H9 (cell line): ENCODE results near the gene SAMMSON. TPM values are rescaled to one million over a fixed set of nuclear protein-coding genes. Genes with fewer than 3 reads are reported as not detected.

Source experiments
- DNase-seq: peaks from one replicate; pipeline ENCODE4 v3.0.0-alpha.2; 2017
- H2AFZ ChIP-seq: one replicate; pipeline ENCODE4 v1.6.1; 2013; ENCODE audit warnings: mild to moderate bottlenecking, low read length, control low read depth, moderate library complexity
- H2AK5ac ChIP-seq: 2 replicates; pipeline ENCODE4 v1.6.1; 2013; ENCODE audit warnings: low read length, control low read depth, mixed read lengths; ENCODE audit not compliant: insufficient read length
- H2BK120ac ChIP-seq: one replicate; pipeline ENCODE4 v1.6.1; 2013; ENCODE audit warnings: low read depth, mild to moderate bottlenecking, low read length, control low read depth, inconsistent platforms; ENCODE audit not compliant: poor library complexity, severe bottlenecking
- H2BK12ac ChIP-seq: 2 replicates; pipeline ENCODE4 v1.6.1; 2013; ENCODE audit warnings: low read length, control low read depth, mixed read lengths, low read depth; ENCODE audit not compliant: insufficient read length
- H2BK15ac ChIP-seq: 2 replicates; pipeline ENCODE4 v1.6.1; 2013; ENCODE audit warnings: low read depth, low read length, control low read depth
- H2BK20ac ChIP-seq: one replicate; pipeline ENCODE4 v1.6.1; 2013; ENCODE audit warnings: low read depth, mild to moderate bottlenecking, low read length, control low read depth, inconsistent platforms; ENCODE audit not compliant: poor library complexity, severe bottlenecking
- H2BK5ac ChIP-seq: 2 replicates; pipeline ENCODE4 v1.6.1; 2013; ENCODE audit warnings: low read length, control low read depth, mixed read lengths; ENCODE audit not compliant: insufficient read length
- H3K14ac ChIP-seq: 2 replicates; pipeline ENCODE4 v1.6.1; 2013; ENCODE audit warnings: low read length, control low read depth; ENCODE audit not compliant: insufficient read depth
- H3K18ac ChIP-seq: 2 replicates; pipeline ENCODE4 v1.6.1; 2013; ENCODE audit warnings: low read depth, mild to moderate bottlenecking, mixed read lengths, low read length, control low read depth; ENCODE audit not compliant: insufficient read length
- H3K23ac ChIP-seq: 2 replicates; pipeline ENCODE4 v1.6.1; 2013; ENCODE audit warnings: low read length, control low read depth, mixed read lengths, low read depth; ENCODE audit not compliant: insufficient read length
- H3K23me2 ChIP-seq: 2 replicates; pipeline ENCODE4 v1.6.1; 2013; ENCODE audit warnings: low read depth, mild to moderate bottlenecking, mixed read lengths, low read length, control low read depth; ENCODE audit not compliant: insufficient read length, poor library complexity, severe bottlenecking
- H3K27ac ChIP-seq: 2 replicates; pipeline ENCODE4 v1.5.1; 2013; ENCODE audit warnings: low read length, control low read depth, mixed read lengths, low read depth; ENCODE audit not compliant: insufficient read length
- H3K27me3 ChIP-seq: 2 replicates; pipeline ENCODE4 v1.6.1; 2013; ENCODE audit warnings: low read length, control low read depth, inconsistent platforms; ENCODE audit not compliant: insufficient read depth
- H3K4ac ChIP-seq: 2 replicates; pipeline ENCODE4 v1.6.1; 2013; ENCODE audit warnings: low read depth, mild to moderate bottlenecking, control low read depth, inconsistent platforms, low read length, moderate library complexity
- H3K4me1 ChIP-seq: 2 replicates; pipeline ENCODE4 v1.6.1; 2013; ENCODE audit warnings: low read length, control low read depth, inconsistent platforms; ENCODE audit not compliant: insufficient read depth
- H3K4me2 ChIP-seq: 2 replicates; pipeline ENCODE4 v1.6.1; 2013; ENCODE audit warnings: low read length, control low read depth, mixed read lengths; ENCODE audit not compliant: insufficient read length, insufficient read depth
- H3K56ac ChIP-seq: 2 replicates; pipeline ENCODE4 v1.6.1; 2013; ENCODE audit warnings: low read depth, mild to moderate bottlenecking, mixed read lengths, low read length, control low read depth; ENCODE audit not compliant: insufficient read length
- H3K79me1 ChIP-seq: 2 replicates; pipeline ENCODE4 v1.6.1; 2013; ENCODE audit warnings: low read depth, mild to moderate bottlenecking, moderate library complexity, low read length, control low read depth, inconsistent platforms; ENCODE audit not compliant: insufficient read depth, poor library complexity, severe bottlenecking
- H3K79me2 ChIP-seq: 2 replicates; pipeline ENCODE4 v1.6.1; 2013; ENCODE audit warnings: low read length, control low read depth, inconsistent platforms; ENCODE audit not compliant: insufficient read depth
- H3K9ac ChIP-seq: 2 replicates; pipeline ENCODE4 v1.6.1; 2013; ENCODE audit warnings: low read length, control low read depth, mixed read lengths; ENCODE audit not compliant: insufficient read length; ENCODE audit errors: extremely low read depth
- H3K9me3 ChIP-seq: one replicate; pipeline ENCODE4 v1.6.1; 2013; ENCODE audit warnings: low read depth, low read length, inconsistent platforms; ENCODE audit not compliant: control insufficient read depth
- H3T11ph ChIP-seq: one replicate; pipeline ENCODE4 v1.6.1; 2013; ENCODE audit warnings: mild to moderate bottlenecking, low read length, control low read depth, inconsistent platforms
- H4K20me1 ChIP-seq: one replicate; pipeline ENCODE4 v1.6.1; 2013; ENCODE audit not compliant: control insufficient read depth, insufficient read length, insufficient read depth
- H4K5ac ChIP-seq: 2 replicates; pipeline ENCODE4 v1.6.1; 2013; ENCODE audit warnings: low read depth, mild to moderate bottlenecking, mixed read lengths, low read length, control low read depth; ENCODE audit not compliant: insufficient read length
- H4K8ac ChIP-seq: replicated peaks from 2 replicates; pipeline ENCODE4 v1.6.1; 2013; ENCODE audit warnings: low read length, control low read depth, mixed read lengths, low read depth; ENCODE audit not compliant: insufficient read length
- H4K91ac ChIP-seq: 2 replicates; pipeline ENCODE4 v1.6.1; 2013; ENCODE audit warnings: low read depth, mild to moderate bottlenecking, moderate library complexity, mixed read lengths, low read length, control low read depth; ENCODE audit not compliant: insufficient read length
- H3K27ac Mint-ChIP-seq, 3 experiments: 2 replicates in 2 of 3; 3 replicates in 1 of 3; pipeline ENCODE4 v1.8.0; 2020 to 2021; ENCODE audit warnings: mixed read lengths in 3 of 3, mild to moderate bottlenecking in 1 of 3, moderate library complexity in 1 of 3
- H3K27me3 Mint-ChIP-seq: 2 replicates; pipeline ENCODE4 v1.8.0; 2021; ENCODE audit warnings: low read depth, mild to moderate bottlenecking, moderate library complexity, mixed read lengths
- H3K36me3 Mint-ChIP-seq, 3 experiments: 2 replicates in 2 of 3; 3 replicates in 1 of 3; pipeline ENCODE4 v1.8.0; 2020 to 2021; ENCODE audit warnings: low read depth in 3 of 3, mixed read lengths in 3 of 3; ENCODE audit not compliant: insufficient read depth in 1 of 3
- H3K4me1 Mint-ChIP-seq, 2 experiments: 2 replicates each; pipeline ENCODE4 v1.8.0; 2020; ENCODE audit warnings: mixed read lengths in 2 of 2
- H3K4me3 Mint-ChIP-seq, 2 experiments: 2 replicates in 1 of 2; 3 replicates in 1 of 2; pipeline ENCODE4 v1.8.0; 2020 to 2021; ENCODE audit warnings: mild to moderate bottlenecking in 2 of 2, mixed read lengths in 2 of 2, moderate library complexity in 1 of 2
- H3K9me3 Mint-ChIP-seq, 2 experiments: 2 replicates in 1 of 2; 3 replicates in 1 of 2; pipeline ENCODE4 v1.8.0; 2020; ENCODE audit warnings: mild to moderate bottlenecking in 2 of 2, mixed read lengths in 2 of 2, moderate library complexity in 1 of 2
- CTCF ChIP-seq: fragments of 200-600 bp; sonication (generic); conservative IDR thresholded peaks from 3 replicates; pipeline ENCODE4 v1.8.0; 2021; ENCODE audit warnings: antibody characterized with exemption, mild to moderate bottlenecking
- WGBS: extraction: QIAGEN DNeasy Blood & Tissue Kit; methylation state at CpG from one replicate; pipeline ENCODE4 v1.1.7; 2013; ENCODE audit warnings: missing lambda C conversion rate, low lambda C conversion rate, mixed read lengths; ENCODE audit not compliant: insufficient read length; ENCODE audit errors: extremely low coverage; 5-methylcytosine and 5-hydroxymethylcytosine counted together
- total RNA-seq: library from RNA; stranded (reverse); gene quantifications from 2 replicates; pipeline ENCODE4 v1.2.1, GENCODE V29; 2021

The SAMMSON gene
- total RNA-seq, 1 experiment from 2014 or later = not detected

- Histone ChIP-seq H3K79me2 (no peaks in the 10 kb centered on the region), H2BK12ac (no peak overlapping the region), H3K9me3 (no peaks in the 10 kb centered on the region), H3K18ac (no peak overlapping the region), H2AK5ac (no peak overlapping the region), H2BK20ac (no peak overlapping the region), H3K4me2 (no peak overlapping the region), H2BK120ac (no peak overlapping the region), H3K4me1 (peaks cover 2% of the 10 kb centered on the region; the same call in 1 of the 2 replicates), H4K91ac (no peak overlapping the region), H3K27me3 (no peaks in the 10 kb centered on the region), H3T11ph (no peak overlapping the region), H4K8ac (no peak overlapping the region), H3K23me2 (no peaks in the 10 kb centered on the region), H2BK15ac (no peak overlapping the region), H2AFZ (no peak overlapping the region), H4K5ac (no peak overlapping the region), H2BK5ac (no peak overlapping the region), H3K27ac (no peak overlapping the region), H3K56ac (no peak overlapping the region), H3K4ac (no peak overlapping the region), H3K23ac (no peak overlapping the region), H3K79me1 (no peaks in the 10 kb centered on the region), H3K9ac (no peak overlapping the region), H4K20me1 (no peaks in the 10 kb centered on the region), H3K14ac (no peak overlapping the region)
- H3K27me3 Mint-ChIP-seq = peaks cover 2% of the 10 kb centered on the region; the same call in 1 of the 2 replicates
- H3K36me3 Mint-ChIP-seq = peaks cover 0 to under 1% (median 0%) of the 10 kb centered on the region in 3 experiments; a peak in 1 of 7 replicates
- no peak overlapping the region for H3K27ac Mint-ChIP-seq
- no peaks in the 10 kb centered on the region for H3K9me3 Mint-ChIP-seq
- DNase-seq = no peak
- peaks cover 20 to 22% of the 10 kb centered on the region in 2 experiments for H3K4me1 Mint-ChIP-seq
- WGBS = no CpG with 5 or more reads among the region's 5 CpGs
- H3K4me3 Mint-ChIP-seq = no peak overlapping the region
- TF ChIP-seq CTCF = no peak
Observed at GRCh38 chr3:70069557-70069956, 70.0 kb downstream of the SAMMSON start.
